HG02798 (cell line): Measurements from ENCODE around the gene MCM7.
"Not testable (repeated sequence)": the region's sequence is repeated elsewhere in the genome, so short reads cannot be mapped to it uniquely, and the experiment has no call there.

Experiments used
- ATAC-seq: cut with Tn5 transposase; IDR thresholded peaks from one replicate; pipeline ENCODE4 v1.9.1; 2021; ENCODE audit warnings: mild to moderate bottlenecking; ENCODE audit not compliant: unreplicated experiment, poor library complexity

The MCM7 gene

GRCh38 chr7:100101016-100101862 is at the start of gene MCM7, which contains the start of gene AP4M1:
MCM7 (minus strand) TSS chr7:100101397; CDS start chr7:100101294, 103 bp downstream.
AP4M1 (plus strand) TSS chr7:100101643; CDS start chr7:100101715, 72 bp downstream.
- ATAC-seq, result peak; percentile 86

- ATAC-seq, result peak; percentile 99
Measured at GRCh38 chr7:100148559-100149328, 47.5 kb upstream of the MCM7 start, which contains the start of gene LAMTOR4. LAMTOR4 (plus strand) TSS chr7:100148918; CDS start chr7:100148973, 55 bp downstream.

- no peak for ATAC-seq
Measured at GRCh38 chr7:100148225-100148558, 47.0 kb upstream of the MCM7 start.

- no peak for ATAC-seq
Measured at GRCh38 chr7:100147278-100147677, 46.1 kb upstream of the MCM7 start.

- ATAC-seq, result not testable (repeated sequence)
Measured at GRCh38 chr7:100146350-100146749, 45.2 kb upstream of the MCM7 start.

- ATAC-seq, result no peak
Measured at GRCh38 chr7:100142461-100142860, 41.3 kb upstream of the MCM7 start.

- ATAC-seq, result no peak
Measured at GRCh38 chr7:100141555-100141949, 40.4 kb upstream of the MCM7 start.

GRCh38 chr7:100137851-100138760 is 36.9 kb upstream of the MCM7 start:
- no peak for ATAC-seq

- peak; percentile 76 for ATAC-seq
Measured at GRCh38 chr7:100132697-100133151, 31.5 kb upstream of the MCM7 start.

GRCh38 chr7:100132126-100132525 is 30.9 kb upstream of the MCM7 start:
- no peak for ATAC-seq

- no peak for ATAC-seq
Measured at GRCh38 chr7:100130608-100131453, 29.6 kb upstream of the MCM7 start.

GRCh38 chr7:100130220-100130607 is 29.0 kb upstream of the MCM7 start:
- not testable (repeated sequence) for ATAC-seq

- ATAC-seq, result no peak
Measured at GRCh38 chr7:100128637-100128963, 27.4 kb upstream of the MCM7 start.

- ATAC-seq, result no peak
Measured at GRCh38 chr7:100127866-100128636, 26.9 kb upstream of the MCM7 start.

- peak; percentile 66 for ATAC-seq
Measured at GRCh38 chr7:100126931-100127865, 26.0 kb upstream of the MCM7 start, which contains the start of gene MBLAC1. MBLAC1 (plus strand) TSS chr7:100126967; CDS start chr7:100127396, 429 bp downstream.

GRCh38 chr7:100126239-100126930 is 25.2 kb upstream of the MCM7 start:
- ATAC-seq, result no peak
